Astrocyte (in vitro differentiated cells and primary cell): ENCODE results near the gene DNAAF8. TPM values are rescaled to one million over a fixed set of nuclear protein-coding genes. Genes with fewer than 3 reads are reported as not detected.

Experiments
- DNase-seq: peaks from one replicate; pipeline ENCODE4 v3.0.0-alpha.2; 2010; ENCODE audit warnings: low read depth
- FAIRE-seq: peaks from 2 replicates; lab custom pipeline; 2011; peaks lifted over from hg19 to GRCh38; lab: Jason Lieb, UNC
- H2AFZ ChIP-seq: 2 replicates; pipeline ENCODE4 v1.6.0; 2012; ENCODE audit warnings: low read depth, low read length, inconsistent platforms
- H3K27ac ChIP-seq: 2 replicates; pipeline ENCODE4 v1.5.1; 2011; ENCODE audit warnings: low read depth, low read length, inconsistent platforms
- H3K27me3 ChIP-seq: 2 replicates; pipeline ENCODE4 v1.6.0; 2011; ENCODE audit warnings: low read length, inconsistent platforms; ENCODE audit not compliant: insufficient read depth
- H3K36me3 ChIP-seq: 2 replicates; pipeline ENCODE4 v1.5.1; 2011; ENCODE audit warnings: low read length, inconsistent platforms; ENCODE audit not compliant: insufficient read depth
- H3K4me1 ChIP-seq: 2 replicates; pipeline ENCODE4 v1.5.1; 2011; ENCODE audit warnings: low read length, inconsistent platforms; ENCODE audit not compliant: insufficient read depth
- H3K4me2 ChIP-seq: 2 replicates; pipeline ENCODE4 v1.6.0; 2012; ENCODE audit warnings: low read length, inconsistent platforms
- H3K4me3 ChIP-seq: 2 replicates; pipeline ENCODE4 v1.5.1; 2011; ENCODE audit warnings: low read depth, mild to moderate bottlenecking, low read length, inconsistent platforms; ENCODE audit not compliant: insufficient read depth
- H3K79me2 ChIP-seq: 2 replicates; pipeline ENCODE4 v1.6.0; 2012; ENCODE audit warnings: mild to moderate bottlenecking, low read length, inconsistent platforms; ENCODE audit not compliant: insufficient read depth
- H3K9ac ChIP-seq: 2 replicates; pipeline ENCODE4 v1.6.0; 2012; ENCODE audit warnings: mild to moderate bottlenecking, low read length, inconsistent platforms
- H3K9me3 ChIP-seq: 2 replicates; pipeline ENCODE4 v1.5.1; 2012; ENCODE audit warnings: low read depth, mild to moderate bottlenecking, low read length, inconsistent platforms; ENCODE audit not compliant: insufficient read depth
- H4K20me1 ChIP-seq: 2 replicates; pipeline ENCODE4 v1.6.0; 2012; ENCODE audit warnings: low read length, inconsistent platforms; ENCODE audit not compliant: insufficient read depth
- H3K27ac Mint-ChIP-seq: one replicate; pipeline ENCODE4 v1.8.0; 2021; ENCODE audit warnings: mild to moderate bottlenecking, mixed read lengths; ENCODE audit not compliant: unreplicated experiment
- H3K27me3 Mint-ChIP-seq: one replicate; pipeline ENCODE4 v1.8.0; 2021; ENCODE audit warnings: low read depth, mixed read lengths; ENCODE audit not compliant: unreplicated experiment
- H3K36me3 Mint-ChIP-seq: one replicate; pipeline ENCODE4 v1.8.0; 2021; ENCODE audit warnings: low read depth, mixed read lengths; ENCODE audit not compliant: unreplicated experiment
- H3K4me1 Mint-ChIP-seq: one replicate; pipeline ENCODE4 v1.8.0; 2021; ENCODE audit warnings: low read depth, mixed read lengths; ENCODE audit not compliant: unreplicated experiment
- H3K4me3 Mint-ChIP-seq: one replicate; pipeline ENCODE4 v1.8.0; 2021; ENCODE audit warnings: mild to moderate bottlenecking, moderate library complexity, mixed read lengths; ENCODE audit not compliant: unreplicated experiment
- H3K9me3 Mint-ChIP-seq: one replicate; pipeline ENCODE4 v1.8.0; 2021; ENCODE audit warnings: mild to moderate bottlenecking, mixed read lengths; ENCODE audit not compliant: unreplicated experiment
- CTCF ChIP-seq: IDR thresholded peaks from 2 replicates; pipeline ENCODE4 v1.5.1; 2011; ENCODE audit warnings: low read depth, mild to moderate bottlenecking, inconsistent platforms, low read length, moderate library complexity; ENCODE audit not compliant: insufficient read depth
- EZH2 ChIP-seq: IDR thresholded peaks from 2 replicates; pipeline ENCODE4 v1.6.1; 2012; ENCODE audit warnings: mild to moderate bottlenecking, low read length, inconsistent platforms; ENCODE audit not compliant: insufficient read depth
- total RNA-seq: library from RNA; stranded (reverse); gene quantifications from 2 replicates; pipeline ENCODE4 v1.2.1, GENCODE V29; 2021

The DNAAF8 gene
- total RNA-seq, 1 donor from 2014 or later: 2.7 TPM

GRCh38 chr16:4718466-4718865 lies 15.9 kb upstream of the DNAAF8 start:
- Histone ChIP-seq H3K27me3 (no peaks in the 10 kb centered on the region), H3K9ac (no peak overlapping the region), H3K4me2 (no peak overlapping the region), H3K4me1 (no peaks in the 10 kb centered on the region), H3K27ac (no peak overlapping the region), H3K9me3 (no peaks in the 10 kb centered on the region), H2AFZ (no peak overlapping the region), H4K20me1 (peaks cover 7% of the 10 kb centered on the region), H3K36me3 (peaks cover 6% of the 10 kb centered on the region), H3K79me2 (peaks cover 3% of the 10 kb centered on the region), H3K4me3 (no peak overlapping the region)
- Mint-ChIP-seq H3K9me3 (no peaks in the 10 kb centered on the region), H3K4me3 (no peak overlapping the region), H3K36me3 (peaks cover 4% of the 10 kb centered on the region), H3K27me3 (no peaks in the 10 kb centered on the region), H3K27ac (no peak overlapping the region), H3K4me1 (peaks cover 7% of the 10 kb centered on the region)
- DNase-seq (no peak), FAIRE-seq (no peak)
- no peak for TF ChIP-seq EZH2
- TF ChIP-seq CTCF: no peak

GRCh38 chr16:4723071-4723767 lies 11.1 kb upstream of the DNAAF8 start:
- Histone ChIP-seq H3K9me3 (no peaks in the 10 kb centered on the region), H3K4me3 (no peak overlapping the region), H3K36me3 (peaks cover 8% of the 10 kb centered on the region), H3K79me2 (peaks cover 9% of the 10 kb centered on the region), H3K27ac (peak overlapping the region; percentile 51), H3K27me3 (no peaks in the 10 kb centered on the region), H2AFZ (no peak overlapping the region), H3K4me2 (peak overlapping the region; percentile 28), H4K20me1 (peaks cover 16% of the 10 kb centered on the region), H3K9ac (no peak overlapping the region), H3K4me1 (no peaks in the 10 kb centered on the region)
- H3K27ac Mint-ChIP-seq: peak overlapping the region; percentile 88
- FAIRE-seq (no peak), DNase-seq (peak; percentile 90)
- no peak for TF ChIP-seq CTCF
- peaks cover 10% of the 10 kb centered on the region for H3K4me1 Mint-ChIP-seq
- H3K27me3 Mint-ChIP-seq: no peaks in the 10 kb centered on the region
- no peaks in the 10 kb centered on the region for H3K9me3 Mint-ChIP-seq
- H3K4me3 Mint-ChIP-seq: no peak overlapping the region
- H3K36me3 Mint-ChIP-seq: peaks cover 6% of the 10 kb centered on the region

DNA sequence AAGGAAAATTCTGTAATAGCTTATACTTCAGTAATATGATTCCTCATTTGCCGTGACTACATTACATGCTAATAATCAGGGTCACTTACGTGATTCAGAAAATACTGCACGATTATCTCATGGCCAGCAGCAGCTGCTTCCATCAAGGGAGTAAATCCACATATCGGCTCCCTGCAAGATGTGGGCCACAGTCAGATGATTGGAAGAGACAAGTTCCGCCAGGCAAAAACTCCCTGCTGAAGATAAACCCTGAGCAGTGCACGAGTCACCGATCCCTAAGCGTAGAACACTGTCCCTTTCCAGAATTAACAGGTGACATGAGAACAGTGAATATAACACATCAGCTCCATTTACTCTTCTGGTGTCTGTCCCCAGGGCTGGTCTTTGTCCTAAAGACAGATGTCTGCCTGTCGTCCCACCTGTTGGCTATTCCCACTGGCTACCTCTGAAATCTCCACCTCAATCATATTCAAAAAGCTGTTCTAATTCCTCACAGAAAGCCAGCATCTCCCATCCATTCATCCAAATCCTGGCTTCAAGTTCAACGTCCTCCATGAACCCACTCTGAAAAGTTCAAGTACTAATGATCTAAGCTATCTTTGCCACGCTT lies 9.6 kb upstream of the DNAAF8 start:
- H3K27ac Mint-ChIP-seq: no peak overlapping the region
- Histone ChIP-seq H3K4me2 (no peak overlapping the region), H3K79me2 (peaks cover 8% of the 10 kb centered on the region), H3K4me1 (no peaks in the 10 kb centered on the region), H3K27me3 (no peaks in the 10 kb centered on the region), H3K36me3 (peaks cover 5% of the 10 kb centered on the region), H2AFZ (no peak overlapping the region), H3K9ac (no peak overlapping the region), H3K9me3 (no peaks in the 10 kb centered on the region), H4K20me1 (peaks cover 17% of the 10 kb centered on the region), H3K4me3 (no peak overlapping the region), H3K27ac (no peak overlapping the region)
- H3K4me1 Mint-ChIP-seq: peaks cover 13% of the 10 kb centered on the region
- H3K36me3 Mint-ChIP-seq: peaks cover 12% of the 10 kb centered on the region
- no peak overlapping the region for H3K4me3 Mint-ChIP-seq
- no peaks in the 10 kb centered on the region for H3K9me3 Mint-ChIP-seq
- no peak for DNase-seq
- TF ChIP-seq EZH2 (no peak), CTCF (no peak)
- H3K27me3 Mint-ChIP-seq: no peaks in the 10 kb centered on the region
- no peak for FAIRE-seq
